ENCODE results near the gene PSD4.

DNA sequence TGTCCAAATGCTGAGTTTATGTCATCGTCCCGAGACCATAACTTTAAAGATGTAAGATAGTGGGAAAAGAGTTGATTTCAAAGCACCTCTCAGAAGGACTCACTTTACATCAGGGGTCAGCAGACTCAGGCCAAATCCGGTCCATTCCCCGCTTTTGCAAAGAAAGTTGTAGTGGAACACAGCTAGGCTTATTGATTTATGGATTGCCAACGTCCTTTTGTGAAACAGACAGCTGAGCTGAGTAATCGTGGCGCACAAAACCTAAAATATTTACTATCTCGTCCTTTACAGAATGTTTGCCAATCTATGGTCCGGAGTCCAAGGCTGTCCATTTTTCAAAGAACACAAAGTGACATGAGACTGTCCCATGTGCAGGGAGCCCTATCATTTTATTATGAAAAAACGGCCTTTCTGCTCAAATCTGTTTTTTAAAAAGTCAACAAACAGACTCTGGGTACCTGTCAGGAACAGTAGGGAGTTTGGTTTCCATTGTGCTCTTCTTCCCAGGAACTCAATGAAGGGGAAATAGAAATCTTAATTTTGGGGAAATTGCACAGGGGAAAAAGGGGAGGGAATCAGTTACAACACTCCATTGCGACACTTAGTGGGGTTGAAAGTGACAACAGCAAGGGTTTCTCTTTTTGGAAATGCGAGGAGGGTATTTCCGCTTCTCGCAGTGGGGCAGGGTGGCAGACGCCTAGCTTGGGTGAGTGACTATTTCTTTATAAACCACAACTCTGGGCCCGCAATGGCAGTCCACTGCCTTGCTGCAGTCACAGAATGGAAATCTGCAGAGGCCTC is 46.7 kb upstream of the PSD4 start, which contains the start of gene IL1RN:
- TF ChIP-seq, protein P1, sequence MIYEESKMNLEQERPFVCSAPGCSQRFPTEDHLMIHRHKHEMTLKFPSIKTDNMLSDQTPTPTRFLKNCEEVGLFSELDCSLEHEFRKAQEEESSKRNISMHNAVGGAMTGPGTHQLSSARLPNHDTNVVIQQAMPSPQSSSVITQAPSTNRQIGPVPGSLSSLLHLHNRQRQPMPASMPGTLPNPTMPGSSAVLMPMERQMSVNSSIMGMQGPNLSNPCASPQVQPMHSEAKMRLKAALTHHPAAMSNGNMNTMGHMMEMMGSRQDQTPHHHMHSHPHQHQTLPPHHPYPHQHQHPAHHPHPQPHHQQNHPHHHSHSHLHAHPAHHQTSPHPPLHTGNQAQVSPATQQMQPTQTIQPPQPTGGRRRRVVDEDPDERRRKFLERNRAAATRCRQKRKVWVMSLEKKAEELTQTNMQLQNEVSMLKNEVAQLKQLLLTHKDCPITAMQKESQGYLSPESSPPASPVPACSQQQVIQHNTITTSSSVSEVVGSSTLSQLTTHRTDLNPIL (CRISPR knock-in tag; IDR thresholded peaks at IDR 0.05; ENCODE audit: low read depth) = no peak
- TF ChIP-seq, protein P2, sequence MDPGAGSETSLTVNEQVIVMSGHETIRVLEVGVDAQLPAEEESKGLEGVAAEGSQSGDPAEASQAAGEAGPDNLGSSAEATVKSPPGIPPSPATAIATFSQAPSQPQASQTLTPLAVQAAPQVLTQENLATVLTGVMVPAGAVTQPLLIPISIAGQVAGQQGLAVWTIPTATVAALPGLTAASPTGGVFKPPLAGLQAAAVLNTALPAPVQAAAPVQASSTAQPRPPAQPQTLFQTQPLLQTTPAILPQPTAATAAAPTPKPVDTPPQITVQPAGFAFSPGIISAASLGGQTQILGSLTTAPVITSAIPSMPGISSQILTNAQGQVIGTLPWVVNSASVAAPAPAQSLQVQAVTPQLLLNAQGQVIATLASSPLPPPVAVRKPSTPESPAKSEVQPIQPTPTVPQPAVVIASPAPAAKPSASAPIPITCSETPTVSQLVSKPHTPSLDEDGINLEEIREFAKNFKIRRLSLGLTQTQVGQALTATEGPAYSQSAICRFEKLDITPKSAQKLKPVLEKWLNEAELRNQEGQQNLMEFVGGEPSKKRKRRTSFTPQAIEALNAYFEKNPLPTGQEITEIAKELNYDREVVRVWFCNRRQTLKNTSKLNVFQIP (CRISPR knock-in tag; IDR thresholded peaks at IDR 0.05; ENCODE audit: borderline replicate concordance, low read depth) = no peak
- TF ChIP-seq ZFP3 (CRISPR knock-in tag; IDR thresholded peaks at IDR 0.05) = no peak

All from SK-N-SH treated with all-trans-retinoic acid at 6 μM for 48 hours (cell line).